Esophagus muscularis mucosa (tissue), 4 donors: Measurements from ENCODE around the gene NSMCE1. TPM values are rescaled to one million over a fixed set of nuclear protein-coding genes. Genes with fewer than 3 reads are reported as not detected.

Experiments used
- DNase-seq: peaks from one replicate; pipeline ENCODE4 v3.0.0-alpha.2; 2017; ENCODE audit errors: extremely low spot score
- H3K27ac ChIP-seq, 4 donors: fragments of 200-600 bp; sonication (generic); replicated peaks in 1 of 4; 1 replicate in 3 of 4; 2 replicates in 1 of 4; pipeline ENCODE4 v1.5.1; 2016 to 2019; ENCODE audit warnings: mild to moderate bottlenecking in 1 of 4
- H3K27me3 ChIP-seq, 4 donors: fragments of 200-600 bp; sonication (generic); one replicate each; pipeline versions ENCODE4 v1.5.1 to v1.6.0; 2016 to 2019
- H3K36me3 ChIP-seq, 4 donors: fragments of 200-600 bp; sonication (generic); one replicate each; pipeline ENCODE4 v1.5.1; 2016 to 2019
- H3K4me1 ChIP-seq, 4 donors: fragments of 200-600 bp; sonication (generic); one replicate each; pipeline ENCODE4 v1.5.1; 2016 to 2019
- H3K4me3 ChIP-seq, 4 donors: fragments of 200-600 bp; sonication (generic); 1 replicate in 2 of 4; 2 replicates in 2 of 4; pipeline ENCODE4 v1.5.1; 2016 to 2019; ENCODE audit warnings: mild to moderate bottlenecking in 4 of 4, moderate library complexity in 1 of 4
- H3K9me3 ChIP-seq, 4 donors: fragments of 200-600 bp; sonication (generic); 1 replicate in 3 of 4; 2 replicates in 1 of 4; pipeline ENCODE4 v1.5.1; 2016 to 2019
- CTCF ChIP-seq, 3 experiments: fragments of 200-600 bp in 2 of 3; fragments of 450-650 bp in 1 of 3; sonication (generic) in 2 of 3; IDR thresholded peaks; one replicate each; pipeline ENCODE4 v1.5.1; 2017 to 2019; ENCODE audit warnings: antibody characterized with exemption in 3 of 3, mild to moderate bottlenecking in 2 of 3, moderate library complexity in 1 of 3
- EP300 ChIP-seq: sonication (generic); formaldehyde crosslinking; IDR thresholded peaks from one replicate; pipeline ENCODE4 v1.6.1; 2017; ENCODE audit warnings: antibody characterized with exemption
- POLR2A ChIP-seq: fragments of 450-650 bp; IDR thresholded peaks from one replicate; pipeline ENCODE4 v1.6.1; 2017; ENCODE audit warnings: antibody characterized with exemption, moderate library complexity, mild to moderate bottlenecking, low read depth
- POLR2AphosphoS5 ChIP-seq, 2 donors: sonication (generic); formaldehyde crosslinking; IDR thresholded peaks; one replicate each; pipeline ENCODE4 v1.6.1; 2017; ENCODE audit warnings: antibody characterized with exemption in 2 of 2
- WGBS: methylation state at CpG from one replicate; pipeline ENCODE4 v1.1.5; 2018; 5-methylcytosine and 5-hydroxymethylcytosine counted together
- intact Hi-C: fragments of 100-400 bp; cut with DNase I; formaldehyde crosslinking; loops from one replicate; pipeline ENCODE4 v1.15.1; 2023
- total RNA-seq, 4 donors: library from RNA; depleted of rRNA; stranded (reverse); fragments of >200 nt; gene quantifications; one replicate each; pipeline versions ENCODE4 v1.1.0 to v1.2.1, GENCODE V29; 2016

The NSMCE1 gene
- total RNA-seq, 4 donors from 2014 or later: 49.7 to 68.8 (median 64.0) TPM

- H3K4me3 ChIP-seq: no peak overlapping the region
- no peak for TF ChIP-seq POLR2A
- peak in 1 of 2 donors; percentile 19 for TF ChIP-seq POLR2AphosphoS5 (IDR thresholded peaks at IDR 0.05)
- H3K36me3 ChIP-seq: peaks cover 0 to 5% (median 0%) of the 10 kb centered on the region in 4 donors
- intact Hi-C loops: loop anchor here (5.0 kb wide), 2 partner anchors 76 to 96 kb away; no protein-coding TSS in a partner anchor
- WGBS: 86% methylated on average over 6 of the region's 6 CpGs
- H3K27me3 ChIP-seq: no peaks in the 10 kb centered on the region
- no peaks in the 10 kb centered on the region for H3K9me3 ChIP-seq
- peak overlapping the region; percentile 80 to 89 (median 84) for H3K27ac ChIP-seq
- peaks cover 61 to 93% (median 90%) of the 10 kb centered on the region in 4 donors for H3K4me1 ChIP-seq
- DNase-seq: no peak
Observed at GRCh38 chr16:27240948-27241531, 27.5 kb downstream of the NSMCE1 start.

DNA sequence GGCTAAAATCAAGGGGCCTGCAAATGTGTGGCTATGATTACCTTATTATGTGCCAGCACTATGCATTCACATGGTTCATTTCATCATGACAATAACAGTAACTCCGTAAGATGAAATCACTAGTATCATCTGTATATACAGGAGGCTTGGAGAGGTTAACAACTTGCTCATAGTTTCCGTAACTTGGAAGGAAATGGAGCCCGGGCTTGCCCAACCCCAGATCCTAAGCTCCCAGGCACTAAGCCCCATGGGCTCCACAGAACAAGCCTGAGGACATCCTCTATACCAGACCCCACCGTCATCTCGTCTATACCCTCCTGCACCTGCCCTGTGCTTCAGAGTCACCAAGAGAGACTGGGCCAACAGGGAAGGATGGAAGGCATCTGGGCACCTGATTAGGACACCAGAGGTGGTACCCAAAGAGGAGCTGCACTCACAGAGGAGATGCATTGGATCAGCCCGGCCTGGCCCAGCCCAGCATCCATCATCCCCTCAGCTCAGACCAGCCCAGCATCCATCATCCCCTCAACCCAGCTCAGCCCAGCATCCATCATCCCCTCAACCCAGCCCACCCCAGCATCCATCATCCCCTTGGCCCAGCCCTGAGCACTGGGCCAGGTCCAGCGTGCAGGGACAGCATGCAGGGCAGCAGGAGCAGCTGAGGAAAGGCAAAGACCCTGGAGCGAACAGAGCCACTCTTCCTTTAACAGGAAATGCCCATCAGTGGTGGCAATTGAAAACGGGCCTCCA, 28.5 kb downstream of the NSMCE1 start:
- intact Hi-C loops: loop anchor here (5.0 kb wide), 2 partner anchors 77 to 97 kb away; no protein-coding TSS in a partner anchor
- peak overlapping the region in 3 of 4 donors; percentile 80 to 87 (median 82) for H3K27ac ChIP-seq
- peaks cover 64 to 93% (median 90%) of the 10 kb centered on the region in 4 donors for H3K4me1 ChIP-seq
- TF ChIP-seq POLR2AphosphoS5 (IDR thresholded peaks at IDR 0.05): no peak
- no peak for TF ChIP-seq POLR2A
- no peak for TF ChIP-seq CTCF (IDR thresholded peaks at IDR 0.05)
- no peak for TF ChIP-seq EP300
- no peak for DNase-seq
- no peak overlapping the region for H3K4me3 ChIP-seq
- peaks cover 0 to 5% (median 0%) of the 10 kb centered on the region in 4 donors for H3K36me3 ChIP-seq
- H3K27me3 ChIP-seq: no peaks in the 10 kb centered on the region
- H3K9me3 ChIP-seq: no peaks in the 10 kb centered on the region
- 85% methylated on average over 9 of the region's 9 CpGs for WGBS

- TF ChIP-seq CTCF (IDR thresholded peaks at IDR 0.05): no peak
- no peak for TF ChIP-seq POLR2A
- TF ChIP-seq POLR2AphosphoS5 (IDR thresholded peaks at IDR 0.05): no peak
- TF ChIP-seq EP300: no peak
- Histone ChIP-seq H3K27ac (peak overlapping the region in 1 of 4 donors; percentile 78), H3K4me1 (peaks cover 62 to 91% (median 88%) of the 10 kb centered on the region in 4 donors), H3K36me3 (peaks cover 0 to 9% (median 1%) of the 10 kb centered on the region in 4 donors), H3K4me3 (no peak overlapping the region), H3K9me3 (no peaks in the 10 kb centered on the region), H3K27me3 (no peaks in the 10 kb centered on the region)
- 97% methylated on average over 5 of the region's 5 CpGs for WGBS
- no peak for DNase-seq
- intact Hi-C loops: no loop called here
Observed at GRCh38 chr16:27239026-27239425, 29.5 kb downstream of the NSMCE1 start.

GRCh38 chr16:27238591-27238990, 30.0 kb downstream of the NSMCE1 start:
- H3K4me3 ChIP-seq: no peak overlapping the region
- H3K27ac ChIP-seq: peak overlapping the region; percentile 53 to 78 (median 68)
- DNase-seq: no peak
- WGBS: 90% methylated on average over 2 of the region's 2 CpGs
- intact Hi-C loops: no loop called here
- peaks cover 0 to 13% (median 6%) of the 10 kb centered on the region in 4 donors for H3K36me3 ChIP-seq
- H3K9me3 ChIP-seq: no peaks in the 10 kb centered on the region
- TF ChIP-seq POLR2A: no peak
- no peak for TF ChIP-seq POLR2AphosphoS5 (IDR thresholded peaks at IDR 0.05)
- no peak for TF ChIP-seq CTCF (IDR thresholded peaks at IDR 0.05)
- TF ChIP-seq EP300: no peak
- H3K4me1 ChIP-seq: peaks cover 58 to 87% (median 84%) of the 10 kb centered on the region in 4 donors
- H3K27me3 ChIP-seq: no peaks in the 10 kb centered on the region

DNA sequence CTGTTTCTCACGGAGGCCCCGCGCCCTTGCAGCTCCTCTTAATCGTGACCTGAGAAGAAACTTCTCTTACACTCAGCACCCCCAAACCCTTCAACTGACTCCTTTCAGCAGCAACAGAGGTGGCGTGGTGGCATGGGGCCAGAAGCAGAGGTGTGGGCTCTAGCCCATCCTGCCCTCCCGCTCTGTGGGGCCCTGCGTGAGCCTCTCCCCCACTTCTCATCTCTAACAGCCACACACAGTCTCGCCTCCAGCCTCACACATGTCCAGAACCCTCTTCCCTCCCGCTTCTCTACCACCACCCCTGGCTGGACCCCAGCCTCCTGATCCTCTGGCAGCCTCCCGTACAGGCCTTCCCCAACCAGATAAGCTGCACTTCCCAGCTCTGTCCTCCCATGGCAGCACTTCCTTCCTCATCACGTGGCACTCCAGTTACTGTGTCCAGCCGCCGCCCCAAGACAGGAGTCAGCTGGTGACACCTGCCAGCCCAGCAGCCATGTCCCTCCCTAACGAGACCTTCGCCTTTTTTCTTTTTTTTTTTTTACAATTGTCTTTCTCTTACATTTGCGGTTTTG, 30.5 kb downstream of the NSMCE1 start:
- no peaks in the 10 kb centered on the region for H3K9me3 ChIP-seq
- H3K27me3 ChIP-seq: no peaks in the 10 kb centered on the region
- intact Hi-C loops: no loop called here
- no peak for DNase-seq
- TF ChIP-seq POLR2A: no peak
- no peak for TF ChIP-seq EP300
- no peak for TF ChIP-seq POLR2AphosphoS5 (IDR thresholded peaks at IDR 0.05)
- TF ChIP-seq CTCF (IDR thresholded peaks at IDR 0.05): no peak
- no peak overlapping the region for H3K4me3 ChIP-seq
- 74% methylated on average over 16 of the region's 16 CpGs for WGBS
- H3K36me3 ChIP-seq: peaks cover 0 to 18% (median 11%) of the 10 kb centered on the region in 4 donors
- H3K4me1 ChIP-seq: peaks cover 54 to 82% (median 79%) of the 10 kb centered on the region in 4 donors
- peak overlapping the region; percentile 53 to 78 (median 68) for H3K27ac ChIP-seq
